ENCODE measurements around the gene CCL2. TPM values are rescaled to one million over a fixed set of nuclear protein-coding genes. Genes with fewer than 3 reads are reported as not detected.

CCL2 gene
- total RNA-seq, 2 experiments from 2014 or later = not detected

GRCh38 chr17:34236281-34236892, 18.7 kb upstream of the CCL2 start:
- intact Hi-C loops (cut with micrococcal nuclease; ENCODE audit: unreplicated experiment) = no loop called here
- no peaks in the 10 kb centered on the region for H3K9me3 ChIP-seq (ENCODE audit: low read length)
- no peaks in the 10 kb centered on the region for H3K79me2 ChIP-seq (ENCODE audit: insufficient read depth, low read depth, low read length)
- H3K27ac ChIP-seq (ENCODE audit: low read depth, low read length, poor library complexity, severe bottlenecking) = no peak overlapping the region
- H3K9me2 ChIP-seq (ENCODE audit: insufficient read depth, low read length) = no peaks in the 10 kb centered on the region
- H3K4me2 ChIP-seq (ENCODE audit: low read length) = no peak overlapping the region
- no peak for TF ChIP-seq CTCF (conservative IDR thresholded peaks at IDR 0.05; ENCODE audit: low read length)
- no peak for TF ChIP-seq EZH2phosphoT487 (IDR thresholded peaks at IDR 0.05; ENCODE audit: borderline replicate concordance, low read depth, low read length)
- H3K4me3 ChIP-seq (ENCODE audit: low read depth, low read length, poor library complexity, severe bottlenecking) = no peak overlapping the region
- no peak for DNase-seq (ENCODE audit: low spot score)
- no peak overlapping the region for H2AFZ ChIP-seq (ENCODE audit: low read length)
- BruUV-seq (replicated peaks) = no TSS peak
- no peaks in the 10 kb centered on the region for H3K36me3 ChIP-seq (ENCODE audit: insufficient read depth, low read length)
- ChIA-PET POLR2A (no interaction called here), CTCF (ENCODE audit: unreplicated experiment) (interaction anchor here (1.1 kb wide), 1 partner anchor 125 kb away, joined by 3 read pairs; no protein-coding TSS in a partner anchor)
- H4K20me1 ChIP-seq (ENCODE audit: insufficient read depth, low read length) = no peaks in the 10 kb centered on the region
- no peaks in the 10 kb centered on the region for H3K4me1 ChIP-seq (ENCODE audit: insufficient read depth, low read length, poor library complexity, severe bottlenecking)

- no peak overlapping the region for H3K4me2 ChIP-seq (ENCODE audit: low read length)
- DNase-seq (ENCODE audit: low spot score) = no peak
- no peaks in the 10 kb centered on the region for H3K36me3 ChIP-seq (ENCODE audit: insufficient read depth, low read length)
- ChIA-PET CTCF (ENCODE audit: unreplicated experiment) (no interaction called here), POLR2A (no interaction called here)
- no peaks in the 10 kb centered on the region for H3K9me2 ChIP-seq (ENCODE audit: insufficient read depth, low read length)
- no peaks in the 10 kb centered on the region for H4K20me1 ChIP-seq (ENCODE audit: insufficient read depth, low read length)
- H3K79me2 ChIP-seq (ENCODE audit: insufficient read depth, low read depth, low read length) = no peaks in the 10 kb centered on the region
- BruUV-seq (replicated peaks) = no TSS peak
- no peak overlapping the region for H3K4me3 ChIP-seq (ENCODE audit: low read depth, low read length, poor library complexity, severe bottlenecking)
- no peaks in the 10 kb centered on the region for H3K9me3 ChIP-seq (ENCODE audit: low read length)
- H2AFZ ChIP-seq (ENCODE audit: low read length) = no peak overlapping the region
- H3K4me1 ChIP-seq (ENCODE audit: insufficient read depth, low read length, poor library complexity, severe bottlenecking) = peaks cover 8% of the 10 kb centered on the region
- intact Hi-C loops (cut with micrococcal nuclease; ENCODE audit: unreplicated experiment) = no loop called here
- TF ChIP-seq EZH2phosphoT487 (IDR thresholded peaks at IDR 0.05; ENCODE audit: borderline replicate concordance, low read depth, low read length) = no peak
- TF ChIP-seq CTCF (conservative IDR thresholded peaks at IDR 0.05; ENCODE audit: low read length) = no peak
- no peak overlapping the region for H3K27ac ChIP-seq (ENCODE audit: low read depth, low read length, poor library complexity, severe bottlenecking)
Measured at GRCh38 chr17:34237458-34237857, 17.6 kb upstream of the CCL2 start.

- Histone ChIP-seq H3K9me2 (ENCODE audit: insufficient read depth, low read length) (no peaks in the 10 kb centered on the region), H3K4me3 (ENCODE audit: low read depth, low read length, poor library complexity, severe bottlenecking) (no peak overlapping the region), H3K4me1 (ENCODE audit: insufficient read depth, low read length, poor library complexity, severe bottlenecking) (peaks cover 27% of the 10 kb centered on the region), H3K9me3 (ENCODE audit: low read length) (no peaks in the 10 kb centered on the region), H3K27ac (ENCODE audit: low read depth, low read length, poor library complexity, severe bottlenecking) (no peak overlapping the region), H3K36me3 (ENCODE audit: insufficient read depth, low read length) (no peaks in the 10 kb centered on the region), H2AFZ (ENCODE audit: low read length) (no peak overlapping the region), H3K4me2 (ENCODE audit: low read length) (no peak overlapping the region), H3K79me2 (ENCODE audit: insufficient read depth, low read depth, low read length) (no peaks in the 10 kb centered on the region), H4K20me1 (ENCODE audit: insufficient read depth, low read length) (no peaks in the 10 kb centered on the region)
- intact Hi-C loops (cut with micrococcal nuclease; ENCODE audit: unreplicated experiment) = no loop called here
- BruUV-seq (replicated peaks) = no TSS peak
- DNase-seq (ENCODE audit: low spot score) = no peak
- ChIA-PET CTCF (ENCODE audit: unreplicated experiment) (no interaction called here), POLR2A (no interaction called here)
- TF ChIP-seq CTCF (conservative IDR thresholded peaks at IDR 0.05; ENCODE audit: low read length) (no peak), EZH2phosphoT487 (IDR thresholded peaks at IDR 0.05; ENCODE audit: borderline replicate concordance, low read depth, low read length) (no peak)
Measured at GRCh38 chr17:34241062-34241461, 14.0 kb upstream of the CCL2 start.

All from OCI-LY7 (cell line).